Inflammatory macrophage treated with lipopolysaccharide for 1 hour (primary cell): ENCODE results near the gene PFKM.

Experiments used
- DNase-seq, 2 donors: peaks; one replicate each; pipeline ENCODE4 v3.0.0-alpha.2; 2020 to 2022

PFKM gene

DNA sequence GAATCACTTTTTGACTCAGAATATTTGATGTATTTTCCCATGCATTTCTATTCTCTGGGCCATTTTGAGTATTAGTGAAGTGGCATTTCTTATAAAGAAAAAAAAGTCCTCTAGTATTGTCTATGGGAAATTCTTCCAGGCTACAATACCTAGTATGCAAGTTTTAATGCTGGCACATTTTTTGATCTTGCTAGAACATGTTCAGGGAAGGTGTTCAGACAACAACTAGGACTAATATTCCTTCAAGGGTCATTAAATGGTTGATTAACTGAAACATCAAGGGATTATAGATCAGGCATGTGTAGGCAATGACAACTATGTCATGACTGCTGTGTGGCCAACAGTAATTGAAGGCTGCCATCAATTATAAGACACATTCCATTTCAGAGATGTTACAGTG, 71.9 kb downstream of the PFKM start:
- no peak for DNase-seq

DNA sequence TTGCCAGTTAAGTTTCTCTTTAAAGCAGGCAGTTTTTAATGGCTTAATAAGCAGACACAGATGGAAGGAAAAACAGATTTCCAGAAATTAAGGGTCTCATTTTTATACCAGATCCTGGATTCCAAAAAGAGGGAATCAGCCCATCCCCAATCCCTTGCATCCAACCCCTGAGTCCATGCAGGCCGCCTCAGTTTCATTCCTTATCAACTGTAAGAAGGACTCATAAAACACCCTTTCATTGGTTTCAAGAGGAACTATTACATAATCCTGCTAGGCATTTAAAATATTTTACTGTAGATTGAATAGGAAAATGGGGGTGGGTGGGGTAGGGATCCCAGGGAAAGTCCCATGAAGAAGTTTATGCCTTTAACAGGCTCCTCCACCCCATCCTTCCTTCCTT, 73.7 kb downstream of the PFKM start:
- DNase-seq = no peak

DNA sequence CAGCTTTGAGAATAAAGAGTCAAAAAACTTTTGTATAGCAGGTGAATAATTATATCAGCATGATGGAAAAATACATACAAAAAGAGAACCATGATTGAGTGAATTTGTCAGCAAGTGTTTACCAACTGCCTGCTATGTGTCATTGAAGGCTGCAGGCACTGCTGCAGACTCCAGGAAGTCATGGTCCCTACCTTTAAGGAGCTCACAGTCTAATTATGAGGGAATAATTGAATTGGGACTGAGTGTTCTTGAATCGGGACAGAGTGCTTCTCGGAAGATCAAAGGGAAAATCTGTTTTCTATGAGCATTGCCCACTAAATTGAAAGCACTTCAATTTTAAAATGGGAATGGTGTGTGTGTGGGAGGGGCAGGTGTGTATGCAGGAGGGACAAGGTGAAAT, 74.5 kb downstream of the PFKM start:
- DNase-seq = no peak

DNA sequence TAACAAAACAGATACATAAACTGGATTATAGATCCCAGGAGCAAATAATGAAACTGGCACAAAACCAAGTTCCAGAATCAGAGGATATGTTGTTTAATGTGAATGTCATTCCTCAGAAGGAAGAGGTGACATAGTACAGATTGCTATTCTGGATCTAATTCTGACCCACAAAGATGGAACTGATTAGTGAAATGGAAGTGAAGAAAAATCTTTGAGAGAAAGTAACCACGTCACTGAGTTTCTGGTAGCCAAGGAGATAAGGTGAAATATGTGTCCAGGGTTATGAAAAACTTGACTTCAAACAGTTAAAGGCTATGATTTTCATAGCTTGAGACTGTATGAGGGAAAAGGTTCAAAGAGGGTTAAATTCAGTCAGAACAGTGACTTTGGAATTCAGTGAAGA, 75.6 kb downstream of the PFKM start:
- no peak for DNase-seq
